SH-SY5Y (cell line): Measurements from ENCODE around the gene OLFM4.

Experiments
- GATA2 ChIP-seq: IDR thresholded peaks from 2 replicates; pipeline ENCODE4 v1.6.1; 2011; ENCODE audit warnings: mild to moderate bottlenecking, low read depth, low read length
- GATA3 ChIP-seq: IDR thresholded peaks from 2 replicates; pipeline ENCODE4 v1.6.1; 2011; ENCODE audit warnings: low read depth, mild to moderate bottlenecking, low read length, moderate library complexity

- TF ChIP-seq GATA2 (no peak), GATA3 (no peak)
Measured at GRCh38 chr13:52980695-52981094, 47.9 kb upstream of the OLFM4 start.
